K562 (cell line): ENCODE data around the gene YARS1. TPM values are rescaled to one million over a fixed set of nuclear protein-coding genes. Genes with fewer than 3 reads are reported as not detected.

ENCODE experiments used
- ATAC-seq: fragments of 200-7000 bp; cut with Tn5 transposase; 3 replicates; pipeline ENCODE4 v1.9.1; 2020; ENCODE audit warnings: moderate library complexity
- BruUV-seq: library from RNA; stranded (reverse); fragments of 400-500 nt; replicated peaks from 2 replicates; lab custom pipeline; 2021; lab: Mats Ljungman, UMichigan
- CTCF ChIA-PET: fragments of 300-600 bp; formaldehyde crosslinking; extraction: SDS; loops from one replicate; lab custom pipeline; 2021; ENCODE audit warnings: low intra/inter-chr PET ratio; lab: Yijun Ruan, JAX
- POLR2A ChIA-PET: fragments of 300-600, 350-650 bp; sonication (Branson Sonifier 250); formaldehyde crosslinking; extraction: SDS; loops from one replicate; lab custom pipeline; 2021; ENCODE audit warnings: antibody characterized with exemption, inconsistent platforms; lab: Yijun Ruan, JAX
- DNase-seq, 4 experiments: peaks; one replicate each; pipeline versions ENCODE4 v3.0.0 to v3.0.0-alpha.2; 2011 to 2018; ENCODE audit warnings: low spot score in 3 of 4, mixed read lengths in 3 of 4; ENCODE audit errors: extremely low read depth in 1 of 4
- FAIRE-seq: peaks from 2 replicates; lab custom pipeline; 2011; peaks lifted over from hg19 to GRCh38; lab: Jason Lieb, UNC
- H2AFZ ChIP-seq: 2 replicates; pipeline ENCODE4 v1.6.0; 2011; ENCODE audit warnings: low read depth, low read length, control low read depth, inconsistent platforms
- H3K27ac ChIP-seq: fragments of 200-600 bp; 3 replicates; pipeline ENCODE4 v1.8.0; 2011; ENCODE audit warnings: low read depth, mild to moderate bottlenecking, control low read depth, inconsistent platforms, low read length, moderate library complexity, mixed read lengths; ENCODE audit errors: extremely low read depth
- H3K27me3 ChIP-seq, 2 experiments: fragments of 300-600 bp in 1 of 2; 2 replicates in 1 of 2; 3 replicates in 1 of 2; pipeline versions ENCODE4 v1.6.0 to v1.8.0; 2011; ENCODE audit warnings: inconsistent platforms in 2 of 2, low read length in 2 of 2, mild to moderate bottlenecking in 1 of 2, mixed read lengths in 1 of 2, moderate library complexity in 1 of 2; ENCODE audit not compliant: control insufficient read depth in 2 of 2, insufficient read depth in 2 of 2
- H3K36me3 ChIP-seq: fragments of 300-600 bp; 3 replicates; pipeline ENCODE4 v1.8.0; 2011; ENCODE audit warnings: mild to moderate bottlenecking, low read length, inconsistent platforms; ENCODE audit not compliant: control insufficient read depth, insufficient read depth
- H3K4me1 ChIP-seq, 2 experiments: fragments of 200-600 bp in 1 of 2; replicated peaks in 1 of 2; 2 replicates in 1 of 2; 3 replicates in 1 of 2; pipeline versions ENCODE4 v1.5.1 to v1.8.0; 2011; ENCODE audit warnings: inconsistent platforms in 2 of 2, low read length in 2 of 2, mild to moderate bottlenecking in 1 of 2, mixed read lengths in 1 of 2, moderate library complexity in 1 of 2; ENCODE audit not compliant: control insufficient read depth in 2 of 2, insufficient read depth in 2 of 2
- H3K4me2 ChIP-seq: 2 replicates; pipeline ENCODE4 v1.6.1; 2011; ENCODE audit warnings: low read length, control low read depth, inconsistent platforms, mixed read lengths; ENCODE audit not compliant: insufficient read depth
- H3K4me3 ChIP-seq: fragments of 200-600 bp; sonication (generic), shearing (Covaris generic); 2 replicates; pipeline ENCODE4 v1.5.1; 2016; ENCODE audit warnings: control low read depth, inconsistent platforms
- H3K79me2 ChIP-seq: fragments of 200-600 bp; 3 replicates; pipeline ENCODE4 v1.8.0; 2011; ENCODE audit warnings: low read length, inconsistent platforms; ENCODE audit not compliant: control insufficient read depth, insufficient read depth
- H3K9ac ChIP-seq, 2 experiments: 2 replicates each; pipeline versions ENCODE4 v1.6.0 to v1.6.1; 2011; ENCODE audit warnings: low read depth in 2 of 2, low read length in 2 of 2, control low read depth in 1 of 2, inconsistent platforms in 1 of 2, mild to moderate bottlenecking in 1 of 2, mixed read lengths in 1 of 2; ENCODE audit not compliant: insufficient read depth in 1 of 2
- H3K9me1 ChIP-seq: one replicate; pipeline ENCODE4 v1.6.0; 2011; ENCODE audit warnings: inconsistent platforms, mild to moderate bottlenecking, low read length, moderate library complexity; ENCODE audit not compliant: control insufficient read depth, insufficient read depth
- H3K9me3 ChIP-seq: replicated peaks from 2 replicates; pipeline ENCODE4 v1.5.1; 2011; ENCODE audit warnings: low read depth, low read length, inconsistent platforms; ENCODE audit not compliant: control insufficient read depth, insufficient read depth
- H4K20me1 ChIP-seq: replicated peaks from 2 replicates; pipeline ENCODE4 v1.6.1; 2011; ENCODE audit warnings: low read length, inconsistent platforms, mixed read lengths; ENCODE audit not compliant: control insufficient read depth, insufficient read depth
- CBX3 ChIP-seq, 2 experiments: IDR thresholded peaks; 1 replicate in 1 of 2; 2 replicates in 1 of 2; pipeline ENCODE4 v1.6.1; 2012; ENCODE audit warnings: inconsistent platforms in 2 of 2, low read length in 2 of 2, borderline replicate concordance in 1 of 2, control low read depth in 1 of 2
- CCNT2 ChIP-seq: IDR thresholded peaks from 2 replicates; pipeline ENCODE4 v1.6.1; 2011; ENCODE audit warnings: borderline replicate concordance, low read depth, mild to moderate bottlenecking, moderate library complexity, mixed read lengths, low read length; ENCODE audit not compliant: insufficient read length; ENCODE audit errors: extremely low read depth
- ESRRB ChIP-seq: fragments of 250-450 bp; sonication (Bioruptor Pico); IDR thresholded peaks from 2 replicates; pipeline ENCODE4 v1.5.0; 2020; ENCODE audit warnings: mild to moderate bottlenecking, moderate library complexity, borderline replicate concordance
- HDAC1 ChIP-seq, 2 experiments: fragments of 450-650 bp; IDR thresholded peaks; 2 replicates each; pipeline ENCODE4 v1.6.1; 2016 to 2017; ENCODE audit warnings: inconsistent platforms in 1 of 2, mild to moderate bottlenecking in 1 of 2, moderate library complexity in 1 of 2
- KDM1A ChIP-seq, 2 experiments: fragments of 450-650 bp; IDR thresholded peaks; 2 replicates each; pipeline ENCODE4 v1.6.1; 2016; ENCODE audit warnings: mild to moderate bottlenecking in 2 of 2
- KDM5B ChIP-seq: fragments of 200-600 bp; sonication (generic); IDR thresholded peaks from 2 replicates; pipeline ENCODE4 v1.6.1; 2012; ENCODE audit warnings: low read depth, mild to moderate bottlenecking, moderate library complexity, low read length, control low read depth, inconsistent platforms; ENCODE audit not compliant: insufficient replicate concordance
- SAFB2 ChIP-seq: fragments of 200-400 bp; formaldehyde crosslinking; IDR thresholded peaks from 2 replicates; pipeline ENCODE4 v1.6.1; 2018; ENCODE audit warnings: borderline replicate concordance, low read length, low read depth, moderate library complexity; ENCODE audit not compliant: severe bottlenecking
- ZBTB9 ChIP-seq: fragments of 450-650 bp; formaldehyde crosslinking; IDR thresholded peaks from 2 replicates; pipeline ENCODE4 v1.4.0; 2020; ENCODE audit warnings: mild to moderate bottlenecking, moderate library complexity
- ZEB2 ChIP-seq: fragments of 450-650 bp; IDR thresholded peaks from 2 replicates; pipeline ENCODE4 v1.6.1; 2016
- ZKSCAN3 ChIP-seq: fragments of 250-450 bp; sonication (Bioruptor Pico); IDR thresholded peaks from 2 replicates; pipeline ENCODE4 v1.4.0; 2020
- ZNF583 ChIP-seq: fragments of 250-450 bp; sonication (Bioruptor Pico); IDR thresholded peaks from 2 replicates; pipeline ENCODE4 v1.4.0; 2020
- whole genome bisulfite sequencing: fragments of 100-300 bp; shearing (Covaris generic); methylation state at CpG from one replicate; pipeline ENCODE4 v1.1.6; 2016; ENCODE audit warnings: low coverage, mixed read lengths; ENCODE audit not compliant: insufficient coverage; ENCODE audit errors: missing lambda C conversion rate; 5-methylcytosine and 5-hydroxymethylcytosine counted together
- in situ Hi-C: fragments of 300-500 bp; cut with MboI; formaldehyde crosslinking; loops from 4 replicates; pipeline ENCODE4 v1.15.0; 2018; ENCODE audit warnings: inconsistent platforms, mixed read lengths
- intact Hi-C: fragments of 100-400 bp; cut with micrococcal nuclease; formaldehyde crosslinking; loops from 2 replicates; pipeline ENCODE4 v1.14.2; 2022
- polyA plus RNA-seq, 8 experiments: library from polyadenylated mRNA; depleted of rRNA in 4 of 8; stranded (reverse) in 5 of 8; unstranded in 3 of 8; fragments of >200 nt; fragmentation: Nextera tagmentation in 2 of 8; fragmentation: Illumina TruSeq in 1 of 8; extraction: Ambion mirVana in 2 of 8; extraction: Trizol in 1 of 8; gene quantifications; 2 replicates each; pipeline versions ENCODE4 v1.2.1 to v1.2.3, GENCODE V29; 2011 to 2014; ENCODE audit warnings: inconsistent platforms in 1 of 8, missing spikeins in 1 of 8
- total RNA-seq, 7 experiments: library from RNA; depleted of rRNA in 6 of 7; stranded (reverse); fragments of >200 nt in 6 of 7; fragmentation: Illumina TruSeq in 2 of 7; extraction: Trizol in 2 of 7; gene quantifications; 2 replicates each; pipeline versions ENCODE4 v1.2.1 to v1.2.3, GENCODE V29; 2011 to 2021; ENCODE audit warnings: low replicate concordance in 1 of 7
- TF ChIP-seq, protein P1 (sequence below): fragments of 250-450 bp; sonication (Bioruptor Pico); IDR thresholded peaks from 2 replicates; pipeline ENCODE4 v1.4.0; 2020; ENCODE audit warnings: mild to moderate bottlenecking, moderate library complexity

The YARS1 gene
- total and polyA plus RNA-seq, 9 of the 15 experiments (the other 6 are each of a cell fraction or from before 2014, with no cell fraction given): 66.2 to 336 (median 201) TPM

- WGBS: 93% methylated on average over 13 of the region's 13 CpGs
- no TSS peak for BruUV-seq
- H3K9ac ChIP-seq: no peak overlapping the region
- no peak overlapping the region for H3K27ac ChIP-seq
- H3K36me3 ChIP-seq: peaks cover 74% of the 10 kb centered on the region
- no peaks in the 10 kb centered on the region for H3K79me2 ChIP-seq
- no peaks in the 10 kb centered on the region for H4K20me1 ChIP-seq
- no peaks in the 10 kb centered on the region for H3K27me3 ChIP-seq
- CTCF ChIA-PET: no interaction called here
- no peak overlapping the region for H3K4me2 ChIP-seq
- ATAC-seq (no peak), DNase-seq (no peak), FAIRE-seq (no peak)
- no peaks in the 10 kb centered on the region for H3K9me1 ChIP-seq
- no peak overlapping the region for H2AFZ ChIP-seq
- H3K9me3 ChIP-seq: no peaks in the 10 kb centered on the region
- POLR2A ChIA-PET: interaction anchor here (0.8 kb wide), 1 partner anchor 11 kb away, joined by 3 read pairs; no protein-coding TSS in a partner anchor
- in situ Hi-C loops: no loop called here
- no peak overlapping the region for H3K4me3 ChIP-seq
- intact Hi-C loops: no loop called here
- no peaks in the 10 kb centered on the region for H3K4me1 ChIP-seq
- TF ChIP-seq ZBTB9 (CRISPR knock-in tag): no peak
- TF ChIP-seq CBX3 (IDR thresholded peaks at IDR 0.05; ENCODE audit: borderline replicate concordance in 1 of 2, low read length in 2 of 2): no peak
- TF ChIP-seq ESRRB (CRISPR knock-in tag): no peak
- TF ChIP-seq ZEB2: no peak
- TF ChIP-seq HDAC1 (IDR thresholded peaks at IDR 0.05): no peak
- TF ChIP-seq ZNF583 (CRISPR knock-in tag): no peak
- no peak for TF ChIP-seq KDM1A (IDR thresholded peaks at IDR 0.05)
- TF ChIP-seq, protein P1, sequence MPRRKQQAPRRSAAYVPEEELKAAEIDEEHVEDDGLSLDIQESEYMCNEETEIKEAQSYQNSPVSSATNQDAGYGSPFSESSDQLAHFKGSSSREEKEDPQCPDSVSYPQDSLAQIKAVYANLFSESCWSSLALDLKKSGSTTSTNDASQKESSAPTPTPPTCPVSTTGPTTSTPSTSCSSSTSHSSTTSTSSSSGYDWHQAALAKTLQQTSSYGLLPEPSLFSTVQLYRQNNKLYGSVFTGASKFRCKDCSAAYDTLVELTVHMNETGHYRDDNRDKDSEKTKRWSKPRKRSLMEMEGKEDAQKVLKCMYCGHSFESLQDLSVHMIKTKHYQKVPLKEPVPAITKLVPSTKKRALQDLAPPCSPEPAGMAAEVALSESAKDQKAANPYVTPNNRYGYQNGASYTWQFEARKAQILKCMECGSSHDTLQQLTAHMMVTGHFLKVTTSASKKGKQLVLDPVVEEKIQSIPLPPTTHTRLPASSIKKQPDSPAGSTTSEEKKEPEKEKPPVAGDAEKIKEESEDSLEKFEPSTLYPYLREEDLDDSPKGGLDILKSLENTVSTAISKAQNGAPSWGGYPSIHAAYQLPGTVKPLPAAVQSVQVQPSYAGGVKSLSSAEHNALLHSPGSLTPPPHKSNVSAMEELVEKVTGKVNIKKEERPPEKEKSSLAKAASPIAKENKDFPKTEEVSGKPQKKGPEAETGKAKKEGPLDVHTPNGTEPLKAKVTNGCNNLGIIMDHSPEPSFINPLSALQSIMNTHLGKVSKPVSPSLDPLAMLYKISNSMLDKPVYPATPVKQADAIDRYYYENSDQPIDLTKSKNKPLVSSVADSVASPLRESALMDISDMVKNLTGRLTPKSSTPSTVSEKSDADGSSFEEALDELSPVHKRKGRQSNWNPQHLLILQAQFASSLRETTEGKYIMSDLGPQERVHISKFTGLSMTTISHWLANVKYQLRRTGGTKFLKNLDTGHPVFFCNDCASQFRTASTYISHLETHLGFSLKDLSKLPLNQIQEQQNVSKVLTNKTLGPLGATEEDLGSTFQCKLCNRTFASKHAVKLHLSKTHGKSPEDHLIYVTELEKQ (CRISPR knock-in tag): no peak
- TF ChIP-seq KDM5B: no peak
- no peak for TF ChIP-seq SAFB2
- no peak for TF ChIP-seq CCNT2
- no peak for TF ChIP-seq ZKSCAN3 (CRISPR knock-in tag)
These were observed 38.9 kb upstream of the YARS1 start for GRCh38 chr1:32855861-32856617.
